Osteocyte (in vitro differentiated cells): ENCODE data around the gene SNU13. TPM values are rescaled to one million over a fixed set of nuclear protein-coding genes. Genes with fewer than 3 reads are reported as not detected.

ENCODE experiments used
- DNase-seq: peaks from one replicate; pipeline ENCODE4 v3.0.0; 2021; ENCODE audit warnings: mixed read lengths; ENCODE audit not compliant: unreplicated experiment; ENCODE audit errors: extremely low spot score
- H3K27ac Mint-ChIP-seq: one replicate; pipeline ENCODE4 v1.8.0; 2021; ENCODE audit warnings: mild to moderate bottlenecking, mixed read lengths; ENCODE audit not compliant: unreplicated experiment
- H3K27me3 Mint-ChIP-seq: one replicate; pipeline ENCODE4 v1.8.0; 2021; ENCODE audit warnings: mixed read lengths; ENCODE audit not compliant: unreplicated experiment
- H3K36me3 Mint-ChIP-seq: one replicate; pipeline ENCODE4 v1.8.0; 2021; ENCODE audit warnings: mixed read lengths; ENCODE audit not compliant: unreplicated experiment
- H3K4me1 Mint-ChIP-seq: one replicate; pipeline ENCODE4 v1.8.0; 2021; ENCODE audit warnings: mixed read lengths; ENCODE audit not compliant: unreplicated experiment
- H3K4me3 Mint-ChIP-seq: one replicate; pipeline ENCODE4 v1.8.0; 2021; ENCODE audit warnings: mild to moderate bottlenecking, moderate library complexity, mixed read lengths; ENCODE audit not compliant: unreplicated experiment
- H3K9me3 Mint-ChIP-seq: one replicate; pipeline ENCODE4 v1.8.0; 2021; ENCODE audit warnings: mixed read lengths; ENCODE audit not compliant: unreplicated experiment
- total RNA-seq: library from RNA; stranded (reverse); gene quantifications from 2 replicates; pipeline ENCODE4 v1.2.1, GENCODE V29; 2021
- TF ChIP-seq, protein P1 (sequence below): fragments of 200-600 bp; sonication (generic); IDR thresholded peaks from 2 replicates; pipeline ENCODE4 v1.5.0; 2021; ENCODE audit warnings: antibody characterized with exemption, mild to moderate bottlenecking, moderate library complexity

Gene SNU13
- total RNA-seq, 1 donor from 2014 or later = 126 TPM

DNA sequence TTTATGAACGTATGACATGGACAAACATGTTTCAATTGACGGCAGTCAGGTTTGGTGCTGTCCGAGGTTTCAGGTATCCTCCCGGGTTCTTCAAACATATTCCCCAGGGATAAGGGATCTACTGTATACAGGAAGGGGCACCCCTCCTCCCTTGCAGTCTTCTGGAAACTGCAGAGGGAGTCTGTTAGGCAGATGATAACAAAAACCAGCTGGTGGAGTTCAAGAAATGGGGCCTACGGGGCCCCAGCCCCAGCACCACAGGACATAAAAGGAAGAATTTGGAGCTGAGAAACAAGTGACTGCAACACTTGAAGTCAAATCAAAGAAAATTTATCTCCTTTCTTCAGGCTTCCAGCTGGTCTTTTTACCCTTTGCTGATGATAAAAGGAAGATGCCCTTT is 32.1 kb downstream of the SNU13 start:
- peaks cover 54% of the 10 kb centered on the region for H3K36me3 Mint-ChIP-seq
- H3K9me3 Mint-ChIP-seq = no peaks in the 10 kb centered on the region
- DNase-seq = no peak
- no peaks in the 10 kb centered on the region for H3K4me1 Mint-ChIP-seq
- TF ChIP-seq, protein P1, sequence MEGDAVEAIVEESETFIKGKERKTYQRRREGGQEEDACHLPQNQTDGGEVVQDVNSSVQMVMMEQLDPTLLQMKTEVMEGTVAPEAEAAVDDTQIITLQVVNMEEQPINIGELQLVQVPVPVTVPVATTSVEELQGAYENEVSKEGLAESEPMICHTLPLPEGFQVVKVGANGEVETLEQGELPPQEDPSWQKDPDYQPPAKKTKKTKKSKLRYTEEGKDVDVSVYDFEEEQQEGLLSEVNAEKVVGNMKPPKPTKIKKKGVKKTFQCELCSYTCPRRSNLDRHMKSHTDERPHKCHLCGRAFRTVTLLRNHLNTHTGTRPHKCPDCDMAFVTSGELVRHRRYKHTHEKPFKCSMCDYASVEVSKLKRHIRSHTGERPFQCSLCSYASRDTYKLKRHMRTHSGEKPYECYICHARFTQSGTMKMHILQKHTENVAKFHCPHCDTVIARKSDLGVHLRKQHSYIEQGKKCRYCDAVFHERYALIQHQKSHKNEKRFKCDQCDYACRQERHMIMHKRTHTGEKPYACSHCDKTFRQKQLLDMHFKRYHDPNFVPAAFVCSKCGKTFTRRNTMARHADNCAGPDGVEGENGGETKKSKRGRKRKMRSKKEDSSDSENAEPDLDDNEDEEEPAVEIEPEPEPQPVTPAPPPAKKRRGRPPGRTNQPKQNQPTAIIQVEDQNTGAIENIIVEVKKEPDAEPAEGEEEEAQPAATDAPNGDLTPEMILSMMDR = no peak
- no peak overlapping the region for H3K27ac Mint-ChIP-seq
- H3K27me3 Mint-ChIP-seq = no peaks in the 10 kb centered on the region
- H3K4me3 Mint-ChIP-seq = no peak overlapping the region

DNA sequence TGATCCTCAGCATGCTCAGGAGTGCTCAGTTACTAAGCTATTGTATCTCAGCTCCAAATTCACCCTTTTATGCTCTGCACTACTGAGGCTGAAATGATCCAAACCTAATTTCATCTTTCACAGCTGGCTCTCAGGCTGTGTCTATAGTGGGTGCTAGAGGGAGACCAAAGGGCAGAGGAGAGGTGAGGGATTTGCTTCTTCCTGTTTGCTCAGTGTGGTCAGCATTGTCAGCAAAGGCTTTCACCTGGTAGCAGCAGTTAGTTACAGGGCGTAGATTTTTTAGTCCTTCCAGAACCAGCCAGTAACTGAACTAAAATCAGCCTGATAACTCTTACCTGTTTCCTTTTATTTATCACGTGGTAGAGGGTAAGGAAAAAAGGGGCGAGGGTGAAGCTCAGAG is 34.3 kb downstream of the SNU13 start:
- Mint-ChIP-seq H3K27ac (no peak overlapping the region), H3K4me3 (no peak overlapping the region), H3K4me1 (no peaks in the 10 kb centered on the region), H3K27me3 (no peaks in the 10 kb centered on the region), H3K9me3 (no peaks in the 10 kb centered on the region), H3K36me3 (peaks cover 45% of the 10 kb centered on the region)
- TF ChIP-seq, protein P1 = no peak
- DNase-seq = no peak

DNA sequence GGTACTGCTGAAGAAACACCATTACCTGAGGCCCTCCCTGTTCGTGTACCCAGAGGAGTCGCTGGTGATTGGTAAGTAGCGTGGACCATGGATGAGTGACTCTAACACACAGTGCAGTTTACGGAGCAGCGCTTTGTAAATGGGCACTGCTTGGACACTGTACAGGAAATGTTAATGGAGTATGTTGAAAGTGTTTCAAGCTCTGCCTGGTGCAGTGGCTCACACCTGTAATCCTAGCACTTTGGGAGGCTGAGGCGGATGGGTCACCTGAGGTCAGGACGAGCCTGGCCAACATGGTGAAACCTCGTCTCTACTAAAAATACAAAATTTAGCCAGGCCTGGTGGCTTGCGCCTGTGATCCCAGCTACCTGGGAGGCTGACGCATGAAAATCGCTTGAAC is 37.8 kb downstream of the SNU13 start:
- Mint-ChIP-seq H3K27ac (no peak overlapping the region), H3K4me1 (no peaks in the 10 kb centered on the region), H3K36me3 (peaks cover 39% of the 10 kb centered on the region), H3K27me3 (no peaks in the 10 kb centered on the region), H3K4me3 (no peak overlapping the region), H3K9me3 (no peaks in the 10 kb centered on the region)
- DNase-seq = no peak
- TF ChIP-seq, protein P1 = no peak

DNA sequence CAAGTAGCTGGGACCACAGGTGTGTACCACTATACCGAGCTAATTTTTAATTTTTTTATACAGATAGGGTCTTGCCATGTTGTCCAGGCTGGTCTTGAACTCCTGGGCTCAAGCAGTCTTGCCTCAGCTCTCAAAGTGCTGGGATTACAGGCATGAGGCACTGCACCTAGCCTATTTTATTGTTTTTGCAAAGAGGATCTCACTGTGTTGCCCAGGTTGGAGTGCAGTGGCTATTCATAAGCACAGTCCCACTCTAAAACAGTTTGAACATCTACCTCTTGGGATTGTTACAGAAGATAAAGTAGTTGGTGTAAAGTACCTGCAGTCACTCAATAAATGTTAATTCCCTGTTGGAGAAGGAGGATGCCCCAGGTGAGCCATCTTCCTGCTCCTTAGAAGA is 38.4 kb downstream of the SNU13 start:
- TF ChIP-seq, protein P1 = no peak
- H3K4me1 Mint-ChIP-seq = no peaks in the 10 kb centered on the region
- no peaks in the 10 kb centered on the region for H3K27me3 Mint-ChIP-seq
- DNase-seq = no peak
- H3K9me3 Mint-ChIP-seq = no peaks in the 10 kb centered on the region
- peaks cover 37% of the 10 kb centered on the region for H3K36me3 Mint-ChIP-seq
- no peak overlapping the region for H3K27ac Mint-ChIP-seq
- no peak overlapping the region for H3K4me3 Mint-ChIP-seq

DNA sequence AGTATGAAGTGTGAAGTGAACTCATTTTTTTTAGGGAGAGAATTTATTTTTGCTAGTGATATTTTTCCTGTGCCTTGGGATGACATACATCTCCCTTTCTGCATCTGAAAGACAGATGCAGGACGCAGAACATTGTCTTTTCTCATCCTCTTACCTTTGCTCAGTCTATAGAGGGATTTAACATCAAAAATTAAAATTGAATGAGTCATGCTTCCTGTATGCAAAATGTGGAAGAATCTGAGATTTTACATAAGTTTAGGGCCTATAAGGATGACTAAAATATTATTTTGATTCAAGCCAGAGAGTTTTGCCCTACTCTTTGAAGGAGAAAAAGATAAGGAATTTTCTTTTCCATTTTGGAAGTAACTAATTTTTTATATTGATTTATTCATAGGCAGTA is 40.2 kb downstream of the SNU13 start:
- no peak for DNase-seq
- H3K4me3 Mint-ChIP-seq = no peak overlapping the region

More for the DNA sequence above, 40.2 kb downstream of the SNU13 start:
- Mint-ChIP-seq H3K36me3 (peaks cover 30% of the 10 kb centered on the region), H3K27me3 (no peaks in the 10 kb centered on the region), H3K9me3 (no peaks in the 10 kb centered on the region), H3K4me1 (no peaks in the 10 kb centered on the region), H3K27ac (no peak overlapping the region)
- TF ChIP-seq, protein P1 = no peak
